OCI-LY1 (cell line): ENCODE measurements around the gene STAMBP.

Source experiments
- H2AFZ ChIP-seq: fragments of 200-600 bp; sonication (generic), shearing (Covaris generic); 2 replicates; pipeline ENCODE4 v1.6.0; 2014; ENCODE audit warnings: antibody characterized with exemption, mild to moderate bottlenecking, low read length
- H3F3A ChIP-seq: fragments of 200-600 bp; sonication (generic), shearing (Covaris generic); 2 replicates; pipeline ENCODE4 v1.6.0; 2014; ENCODE audit warnings: mild to moderate bottlenecking, antibody characterized with exemption, low read length, moderate library complexity; ENCODE audit not compliant: insufficient read depth
- H3K27ac ChIP-seq: fragments of 200-600 bp; sonication (generic); 2 replicates; pipeline ENCODE4 v1.5.1; 2014; ENCODE audit warnings: low read length, mixed run types, mild to moderate bottlenecking, low read depth; ENCODE audit not compliant: poor library complexity, severe bottlenecking
- H3K27me3 ChIP-seq: fragments of 200-600 bp; sonication (generic); 2 replicates; pipeline ENCODE4 v1.6.0; 2014; ENCODE audit warnings: antibody characterized with exemption, mild to moderate bottlenecking, low read length, moderate library complexity; ENCODE audit not compliant: insufficient read depth
- H3K36me3 ChIP-seq: fragments of 200-600 bp; sonication (generic); 2 replicates; pipeline ENCODE4 v1.6.1; 2014; ENCODE audit warnings: mild to moderate bottlenecking, antibody characterized with exemption, low read length, moderate library complexity, mixed read lengths; ENCODE audit not compliant: insufficient read depth
- H3K4me1 ChIP-seq: fragments of 200-600 bp; sonication (generic); 2 replicates; pipeline ENCODE4 v1.5.1; 2014; ENCODE audit warnings: mild to moderate bottlenecking, low read length, moderate library complexity; ENCODE audit not compliant: insufficient read depth, severe bottlenecking
- H3K4me2 ChIP-seq: fragments of 200-600 bp; sonication (generic), shearing (Covaris generic); 2 replicates; pipeline ENCODE4 v1.6.1; 2014; ENCODE audit warnings: low read length
- H3K4me3 ChIP-seq: fragments of 200-600 bp; sonication (generic); 2 replicates; pipeline ENCODE4 v1.5.1; 2014; ENCODE audit warnings: low read length, low read depth, mild to moderate bottlenecking, mixed read lengths; ENCODE audit not compliant: poor library complexity, severe bottlenecking
- H3K79me2 ChIP-seq: fragments of 200-600 bp; shearing (Covaris generic); 2 replicates; pipeline ENCODE4 v1.6.1; 2016; ENCODE audit warnings: mixed run types, low read length, mixed read lengths; ENCODE audit not compliant: insufficient read depth
- H3K9ac ChIP-seq: fragments of 200-600 bp; sonication (generic), shearing (Covaris generic); 2 replicates; pipeline ENCODE4 v1.6.1; 2014; ENCODE audit warnings: mild to moderate bottlenecking, low read length, mixed read lengths
- H3K9me2 ChIP-seq: fragments of 200-600 bp; sonication (generic), shearing (Covaris generic); 2 replicates; pipeline ENCODE4 v1.6.1; 2014; ENCODE audit warnings: low read depth, mild to moderate bottlenecking, low read length, mixed read lengths
- H3K9me3 ChIP-seq: fragments of 200-600 bp; shearing (Covaris generic); 2 replicates; pipeline ENCODE4 v1.6.1; 2014; ENCODE audit warnings: low read length, mixed read lengths
- H4K20me1 ChIP-seq: fragments of 200-600 bp; sonication (generic), shearing (Covaris generic); 2 replicates; pipeline ENCODE4 v1.6.0; 2016; ENCODE audit warnings: mild to moderate bottlenecking, low read length; ENCODE audit not compliant: insufficient read depth
- EZH2 ChIP-seq: fragments of 200-600 bp; sonication (generic), shearing (Covaris generic); IDR thresholded peaks from 2 replicates; pipeline ENCODE4 v1.8.0; 2017; ENCODE audit warnings: borderline replicate concordance, mixed run types, mild to moderate bottlenecking, antibody characterized with exemption, low read length, moderate library complexity, mixed read lengths
- TF ChIP-seq, protein P1 (sequence below): fragments of 200-600 bp; sonication (generic), shearing (Covaris generic); IDR thresholded peaks from 2 replicates; pipeline ENCODE4 v1.5.1; 2017; ENCODE audit warnings: mild to moderate bottlenecking, antibody characterized with exemption, low read length, moderate library complexity, mixed read lengths

The STAMBP gene

DNA sequence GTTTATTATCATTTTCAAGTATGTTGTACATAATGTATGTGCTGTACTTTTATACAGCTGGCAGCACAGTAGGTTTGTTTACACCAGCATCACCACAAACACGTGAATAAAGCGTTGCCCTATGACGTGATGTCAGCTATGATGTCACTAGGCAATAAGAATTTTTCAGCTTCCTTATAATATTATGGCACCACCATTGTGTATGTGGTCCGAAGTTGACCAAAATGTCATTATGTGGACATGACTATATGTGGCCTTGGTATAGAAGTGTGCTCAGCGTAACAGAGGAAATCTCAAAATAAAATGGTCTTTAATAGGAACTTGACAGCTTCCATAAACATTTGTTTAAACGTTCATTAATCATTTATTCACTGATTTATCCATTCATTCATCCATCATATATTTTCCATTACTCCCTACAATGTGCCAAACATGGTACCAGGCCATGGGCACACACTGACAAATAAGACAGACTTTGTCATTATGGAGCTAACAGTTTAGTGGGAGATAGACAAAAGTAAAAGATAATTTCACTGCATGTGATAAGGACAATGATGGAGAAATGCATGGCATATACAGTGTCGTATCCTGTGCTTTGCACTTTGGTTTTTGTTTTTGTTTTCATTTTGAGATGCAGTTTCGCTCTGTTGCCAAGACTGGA, 82.9 kb downstream of the STAMBP start:
- no peak overlapping the region for H3K9ac ChIP-seq
- no peak overlapping the region for H3K27ac ChIP-seq
- H4K20me1 ChIP-seq, result no peaks in the 10 kb centered on the region
- H3K27me3 ChIP-seq, result no peaks in the 10 kb centered on the region
- H2AFZ ChIP-seq, result no peak overlapping the region
- H3K9me2 ChIP-seq, result no peaks in the 10 kb centered on the region
- no peaks in the 10 kb centered on the region for H3K4me1 ChIP-seq
- H3K4me3 ChIP-seq, result no peak overlapping the region
- no peak overlapping the region for H3K4me2 ChIP-seq
- TF ChIP-seq EZH2, result no peak
- TF ChIP-seq, protein P1, sequence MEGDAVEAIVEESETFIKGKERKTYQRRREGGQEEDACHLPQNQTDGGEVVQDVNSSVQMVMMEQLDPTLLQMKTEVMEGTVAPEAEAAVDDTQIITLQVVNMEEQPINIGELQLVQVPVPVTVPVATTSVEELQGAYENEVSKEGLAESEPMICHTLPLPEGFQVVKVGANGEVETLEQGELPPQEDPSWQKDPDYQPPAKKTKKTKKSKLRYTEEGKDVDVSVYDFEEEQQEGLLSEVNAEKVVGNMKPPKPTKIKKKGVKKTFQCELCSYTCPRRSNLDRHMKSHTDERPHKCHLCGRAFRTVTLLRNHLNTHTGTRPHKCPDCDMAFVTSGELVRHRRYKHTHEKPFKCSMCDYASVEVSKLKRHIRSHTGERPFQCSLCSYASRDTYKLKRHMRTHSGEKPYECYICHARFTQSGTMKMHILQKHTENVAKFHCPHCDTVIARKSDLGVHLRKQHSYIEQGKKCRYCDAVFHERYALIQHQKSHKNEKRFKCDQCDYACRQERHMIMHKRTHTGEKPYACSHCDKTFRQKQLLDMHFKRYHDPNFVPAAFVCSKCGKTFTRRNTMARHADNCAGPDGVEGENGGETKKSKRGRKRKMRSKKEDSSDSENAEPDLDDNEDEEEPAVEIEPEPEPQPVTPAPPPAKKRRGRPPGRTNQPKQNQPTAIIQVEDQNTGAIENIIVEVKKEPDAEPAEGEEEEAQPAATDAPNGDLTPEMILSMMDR, result no peak
- no peaks in the 10 kb centered on the region for H3K9me3 ChIP-seq
- no peaks in the 10 kb centered on the region for H3F3A ChIP-seq
- no peaks in the 10 kb centered on the region for H3K36me3 ChIP-seq
- no peaks in the 10 kb centered on the region for H3K79me2 ChIP-seq

DNA sequence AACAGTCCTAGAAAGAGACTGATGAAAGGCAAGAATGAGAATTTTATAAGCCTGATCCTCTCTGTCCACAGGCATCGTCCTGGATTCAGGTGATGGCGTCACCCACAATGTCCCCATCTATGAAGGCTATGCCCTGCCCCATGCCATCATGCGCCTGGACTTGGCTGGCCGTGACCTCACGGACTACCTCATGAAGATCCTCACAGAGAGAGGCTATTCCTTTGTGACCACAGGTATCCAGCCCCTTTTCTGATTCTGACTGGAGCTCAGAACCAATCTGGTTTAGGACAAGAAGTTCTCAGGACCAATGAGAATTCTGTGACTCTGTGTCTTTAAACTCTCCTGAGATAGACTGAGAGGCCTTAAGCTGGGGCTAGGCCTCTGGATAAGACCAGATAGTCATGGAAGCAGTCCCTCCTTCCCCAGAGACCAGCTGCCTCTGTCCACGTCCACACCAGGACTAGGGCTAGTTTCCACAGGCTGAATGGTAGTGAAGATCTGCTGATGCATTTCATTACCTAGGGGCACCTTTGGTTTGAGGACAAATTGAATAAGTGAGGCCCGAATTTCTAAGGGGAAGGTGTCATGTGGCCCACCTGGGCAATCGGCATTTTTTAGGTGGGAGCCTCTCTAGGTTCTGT, 84.8 kb downstream of the STAMBP start:
- H3K9me3 ChIP-seq, result no peaks in the 10 kb centered on the region
- H2AFZ ChIP-seq, result no peak overlapping the region
- no peaks in the 10 kb centered on the region for H3K4me1 ChIP-seq
- H3F3A ChIP-seq, result no peaks in the 10 kb centered on the region
- H3K27ac ChIP-seq, result no peak overlapping the region
- no peaks in the 10 kb centered on the region for H3K79me2 ChIP-seq
- H4K20me1 ChIP-seq, result no peaks in the 10 kb centered on the region
- no peaks in the 10 kb centered on the region for H3K27me3 ChIP-seq
- H3K36me3 ChIP-seq, result no peaks in the 10 kb centered on the region
- no peaks in the 10 kb centered on the region for H3K9me2 ChIP-seq
- TF ChIP-seq, protein P1, result no peak
- no peak for TF ChIP-seq EZH2
- no peak overlapping the region for H3K4me3 ChIP-seq
- H3K4me2 ChIP-seq, result no peak overlapping the region
- H3K9ac ChIP-seq, result no peak overlapping the region

DNA sequence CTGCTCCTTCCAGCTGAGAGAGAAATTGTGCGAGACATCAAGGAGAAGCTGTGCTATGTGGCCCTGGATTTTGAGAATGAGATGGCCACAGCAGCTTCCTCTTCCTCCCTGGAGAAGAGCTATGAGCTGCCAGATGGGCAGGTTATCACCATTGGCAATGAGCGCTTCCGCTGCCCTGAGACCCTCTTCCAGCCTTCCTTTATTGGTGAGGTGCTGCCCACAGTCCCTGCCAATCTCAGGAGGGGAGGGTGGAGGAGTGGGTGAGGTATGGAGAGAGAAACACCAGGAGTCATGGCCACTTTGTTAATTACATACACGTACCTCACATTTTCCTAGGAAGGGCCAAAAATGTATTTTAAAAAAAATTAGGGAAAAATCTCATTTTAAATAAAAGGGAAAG, 85.9 kb downstream of the STAMBP start:
- Histone ChIP-seq H4K20me1 (no peaks in the 10 kb centered on the region), H3K9ac (no peak overlapping the region), H3K27me3 (no peaks in the 10 kb centered on the region), H3F3A (no peaks in the 10 kb centered on the region), H3K4me1 (no peaks in the 10 kb centered on the region), H3K4me2 (no peak overlapping the region), H3K79me2 (no peaks in the 10 kb centered on the region), H3K27ac (no peak overlapping the region), H2AFZ (no peak overlapping the region), H3K4me3 (no peak overlapping the region), H3K9me2 (no peaks in the 10 kb centered on the region), H3K36me3 (no peaks in the 10 kb centered on the region), H3K9me3 (no peaks in the 10 kb centered on the region)
- TF ChIP-seq, protein P1, result no peak
- no peak for TF ChIP-seq EZH2
